Activated naive CD8-positive, alpha-beta T cell (primary cell): ENCODE results near the gene CTDNEP1.

Source experiments
- H3K27ac Mint-ChIP-seq: one replicate; pipeline ENCODE4 v1.8.0; 2021; ENCODE audit warnings: mixed read lengths
- H3K27me3 Mint-ChIP-seq: one replicate; pipeline ENCODE4 v1.8.0; 2021; ENCODE audit warnings: mixed read lengths
- H3K36me3 Mint-ChIP-seq: one replicate; pipeline ENCODE4 v1.8.0; 2021; ENCODE audit warnings: mixed read lengths
- H3K4me1 Mint-ChIP-seq: one replicate; pipeline ENCODE4 v1.8.0; 2021; ENCODE audit warnings: low read depth, mixed read lengths
- H3K4me3 Mint-ChIP-seq: one replicate; pipeline ENCODE4 v1.8.0; 2021; ENCODE audit warnings: mild to moderate bottlenecking, mixed read lengths
- H3K9me3 Mint-ChIP-seq: one replicate; pipeline ENCODE4 v1.8.0; 2021; ENCODE audit warnings: low read depth, mixed read lengths

The CTDNEP1 gene

DNA sequence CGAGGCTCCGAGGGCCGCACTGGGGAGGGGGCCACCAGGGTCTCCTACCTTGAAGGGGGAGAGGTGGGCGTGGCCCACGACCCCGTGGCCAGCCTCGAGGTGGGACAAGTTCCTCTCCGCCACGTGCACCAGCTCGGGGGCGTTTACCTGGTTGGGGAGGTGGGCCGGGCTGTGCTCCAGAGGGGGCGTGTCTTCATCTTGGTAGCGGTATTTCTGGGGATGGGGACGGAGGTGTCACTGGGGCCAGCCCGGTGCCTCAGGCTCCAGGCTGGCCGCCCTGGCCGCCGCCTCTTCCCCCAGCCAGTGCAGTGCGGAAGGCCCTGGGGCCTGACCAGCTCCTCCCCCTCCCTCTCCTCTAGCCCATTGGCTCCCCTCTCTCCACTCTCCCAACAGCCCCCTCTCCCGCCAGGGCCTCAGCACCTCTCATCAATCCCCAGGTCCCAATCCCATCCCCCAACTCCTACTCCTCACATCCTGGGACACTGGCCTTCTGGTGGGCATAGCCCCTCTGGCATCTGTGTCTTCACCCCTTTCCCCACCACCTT, 43.4 kb downstream of the CTDNEP1 start:
- Mint-ChIP-seq H3K9me3 (no peaks in the 10 kb centered on the region), H3K27me3 (no peaks in the 10 kb centered on the region), H3K27ac (no peak overlapping the region), H3K4me3 (no peak overlapping the region), H3K36me3 (no peaks in the 10 kb centered on the region), H3K4me1 (peaks cover 35% of the 10 kb centered on the region)

DNA sequence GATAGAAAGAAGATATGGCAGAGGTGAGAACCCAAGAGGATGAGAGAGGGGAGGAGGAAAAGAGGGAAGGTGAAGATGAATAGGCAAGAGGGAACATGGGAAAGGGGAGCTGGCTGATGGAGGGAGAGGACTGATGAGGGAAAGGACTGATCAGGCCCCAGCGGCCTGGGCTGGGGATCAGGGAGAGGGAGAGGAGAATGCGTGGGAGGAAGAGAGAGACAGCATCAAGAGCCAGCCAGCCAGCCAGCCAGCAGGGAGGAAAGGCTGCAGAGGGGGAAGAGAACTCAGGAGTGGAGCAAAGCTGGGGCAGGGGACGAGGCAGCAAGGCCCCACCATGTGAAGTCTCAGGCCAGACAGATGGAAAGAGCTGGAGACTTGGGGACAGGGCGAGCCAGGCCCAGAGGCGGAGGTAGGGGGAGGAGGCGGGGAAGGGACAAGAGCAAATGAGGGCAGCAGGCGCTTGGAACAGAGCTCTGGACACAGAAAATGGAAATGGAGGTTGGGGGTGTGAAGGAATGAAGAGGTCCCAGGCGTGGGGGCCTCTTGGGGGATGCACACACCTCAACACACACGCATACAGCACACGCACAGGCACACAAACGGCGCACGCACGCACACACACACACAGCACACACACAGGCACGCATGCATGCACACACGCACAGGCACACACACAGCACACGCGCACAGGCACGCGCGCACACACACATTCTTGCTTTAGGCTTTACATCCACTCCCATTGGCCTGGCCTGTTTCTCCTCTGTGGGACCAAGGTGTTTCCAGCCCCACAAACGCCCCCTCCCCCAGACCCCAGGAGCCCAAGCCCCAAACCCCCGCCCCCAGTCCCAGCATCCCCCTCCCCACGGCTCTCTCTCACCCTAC, 44.2 kb downstream of the CTDNEP1 start:
- H3K4me3 Mint-ChIP-seq: peak overlapping the region; percentile 24

GRCh38 chr17:7205561-7205960, 46.0 kb downstream of the CTDNEP1 start:
- peak overlapping the region; percentile 71 for H3K4me3 Mint-ChIP-seq
- no peaks in the 10 kb centered on the region for H3K9me3 Mint-ChIP-seq
- peaks cover 28% of the 10 kb centered on the region for H3K4me1 Mint-ChIP-seq
- H3K27ac Mint-ChIP-seq: peak overlapping the region; percentile 74
- peaks cover 4% of the 10 kb centered on the region for H3K36me3 Mint-ChIP-seq
- no peaks in the 10 kb centered on the region for H3K27me3 Mint-ChIP-seq

More for the DNA sequence above, 44.2 kb downstream of the CTDNEP1 start:
- Mint-ChIP-seq H3K27ac (no peak overlapping the region), H3K4me1 (peaks cover 35% of the 10 kb centered on the region), H3K9me3 (no peaks in the 10 kb centered on the region), H3K27me3 (no peaks in the 10 kb centered on the region), H3K36me3 (peaks cover 3% of the 10 kb centered on the region)

- H3K4me1 Mint-ChIP-seq: peaks cover 28% of the 10 kb centered on the region
- peak overlapping the region; percentile 71 for H3K4me3 Mint-ChIP-seq
- no peaks in the 10 kb centered on the region for H3K27me3 Mint-ChIP-seq
- H3K36me3 Mint-ChIP-seq: peaks cover 4% of the 10 kb centered on the region
- H3K27ac Mint-ChIP-seq: peak overlapping the region; percentile 74
- H3K9me3 Mint-ChIP-seq: no peaks in the 10 kb centered on the region
Measured at GRCh38 chr17:7204828-7205461, 46.6 kb downstream of the CTDNEP1 start.

DNA sequence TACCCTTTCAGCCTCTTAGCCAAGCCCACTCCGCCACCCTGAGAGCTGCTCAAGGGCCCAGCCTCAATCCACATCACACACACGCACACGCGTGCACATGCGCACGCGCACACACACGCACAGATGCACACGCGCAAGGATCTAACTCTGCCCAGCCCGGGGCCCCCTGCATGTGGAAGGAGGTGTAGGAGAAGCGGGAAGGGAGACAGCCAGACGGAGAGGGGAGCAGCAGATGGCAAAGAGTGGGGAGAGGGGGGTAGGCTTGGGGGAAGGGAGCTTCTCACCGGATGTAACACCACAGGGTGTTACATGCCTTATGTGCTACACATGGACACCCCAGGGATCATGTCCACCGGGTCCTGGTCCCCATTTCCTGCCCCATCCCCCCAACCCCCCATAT, 47.2 kb downstream of the CTDNEP1 start:
- Mint-ChIP-seq H3K9me3 (no peaks in the 10 kb centered on the region), H3K4me3 (peak overlapping the region; percentile 71), H3K36me3 (peaks cover 4% of the 10 kb centered on the region), H3K4me1 (peaks cover 28% of the 10 kb centered on the region), H3K27me3 (no peaks in the 10 kb centered on the region), H3K27ac (peak overlapping the region; percentile 74)

DNA sequence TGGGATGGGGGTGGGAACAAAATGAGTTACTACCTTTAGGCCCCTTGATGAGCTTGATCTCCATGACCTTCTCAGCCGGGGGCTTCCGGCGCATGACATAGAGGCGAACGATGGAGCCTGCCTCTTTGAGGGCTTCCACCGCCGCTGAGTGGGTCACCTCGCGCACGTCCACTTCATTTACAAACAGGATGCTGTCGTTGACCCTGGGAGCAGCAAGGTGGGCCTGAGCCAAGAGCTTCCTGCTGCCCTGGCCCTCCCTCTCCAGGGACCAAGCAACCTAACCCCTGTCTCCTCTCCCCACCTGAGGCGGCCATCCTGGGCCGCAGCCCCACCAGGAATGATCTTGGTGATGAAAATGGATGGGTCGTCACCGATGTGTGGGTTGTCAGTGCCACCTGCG, 48.1 kb downstream of the CTDNEP1 start:
- Mint-ChIP-seq H3K36me3 (peaks cover 4% of the 10 kb centered on the region), H3K27ac (no peak overlapping the region), H3K9me3 (no peaks in the 10 kb centered on the region), H3K4me1 (peaks cover 28% of the 10 kb centered on the region), H3K27me3 (no peaks in the 10 kb centered on the region), H3K4me3 (peak overlapping the region; percentile 62)

DNA sequence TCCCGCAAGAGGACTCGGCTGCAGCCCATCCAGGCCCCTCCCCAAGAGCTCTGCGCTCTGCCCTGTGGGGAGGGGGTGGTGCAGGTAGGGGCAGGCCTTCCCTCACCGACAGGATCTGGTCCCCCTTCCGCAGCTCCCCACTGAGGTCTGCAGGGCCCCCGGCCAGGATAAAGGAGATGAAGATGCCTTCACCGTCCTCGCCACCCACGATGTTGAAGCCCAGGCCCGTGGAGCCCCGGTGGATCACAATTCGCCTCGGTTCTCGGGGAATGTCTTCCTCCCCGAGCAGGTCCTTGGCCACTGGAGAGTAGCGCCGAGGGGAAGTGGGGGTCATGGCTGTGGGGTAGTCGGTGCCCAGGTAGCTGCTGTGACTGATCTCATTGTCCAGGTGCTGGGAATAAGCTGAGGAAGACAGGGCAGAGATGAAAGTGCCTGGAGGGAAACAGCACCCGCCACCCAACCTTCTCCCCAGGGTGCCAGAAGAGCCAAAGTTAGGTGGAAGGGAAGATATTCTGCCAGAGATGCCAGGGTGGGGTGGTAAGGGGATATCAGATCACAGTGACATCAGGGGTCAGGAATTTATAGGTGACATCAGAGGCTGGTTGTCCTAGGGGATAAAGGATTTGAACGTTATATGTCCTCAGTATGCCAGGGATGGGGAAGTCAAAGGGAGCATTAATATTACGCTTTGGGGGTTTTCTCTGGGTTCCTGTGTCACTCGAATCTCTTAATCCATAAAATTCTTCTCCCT, 54.7 kb downstream of the CTDNEP1 start:
- Mint-ChIP-seq H3K4me1 (no peaks in the 10 kb centered on the region), H3K9me3 (no peaks in the 10 kb centered on the region), H3K36me3 (peaks cover 2% of the 10 kb centered on the region), H3K4me3 (no peak overlapping the region), H3K27ac (no peak overlapping the region), H3K27me3 (no peaks in the 10 kb centered on the region)

- no peak overlapping the region for H3K27ac Mint-ChIP-seq
- H3K27me3 Mint-ChIP-seq: no peaks in the 10 kb centered on the region
- no peaks in the 10 kb centered on the region for H3K9me3 Mint-ChIP-seq
- peaks cover 2% of the 10 kb centered on the region for H3K36me3 Mint-ChIP-seq
- no peaks in the 10 kb centered on the region for H3K4me1 Mint-ChIP-seq
- H3K4me3 Mint-ChIP-seq: no peak overlapping the region
Measured at GRCh38 chr17:7195971-7196370, 55.6 kb downstream of the CTDNEP1 start.
